ENCODE data around the gene GPR32.
"Not testable (repeated sequence)": the region's sequence is repeated elsewhere in the genome, so short reads cannot be mapped to it uniquely, and the experiment has no call there.

The GPR32 gene

DNA sequence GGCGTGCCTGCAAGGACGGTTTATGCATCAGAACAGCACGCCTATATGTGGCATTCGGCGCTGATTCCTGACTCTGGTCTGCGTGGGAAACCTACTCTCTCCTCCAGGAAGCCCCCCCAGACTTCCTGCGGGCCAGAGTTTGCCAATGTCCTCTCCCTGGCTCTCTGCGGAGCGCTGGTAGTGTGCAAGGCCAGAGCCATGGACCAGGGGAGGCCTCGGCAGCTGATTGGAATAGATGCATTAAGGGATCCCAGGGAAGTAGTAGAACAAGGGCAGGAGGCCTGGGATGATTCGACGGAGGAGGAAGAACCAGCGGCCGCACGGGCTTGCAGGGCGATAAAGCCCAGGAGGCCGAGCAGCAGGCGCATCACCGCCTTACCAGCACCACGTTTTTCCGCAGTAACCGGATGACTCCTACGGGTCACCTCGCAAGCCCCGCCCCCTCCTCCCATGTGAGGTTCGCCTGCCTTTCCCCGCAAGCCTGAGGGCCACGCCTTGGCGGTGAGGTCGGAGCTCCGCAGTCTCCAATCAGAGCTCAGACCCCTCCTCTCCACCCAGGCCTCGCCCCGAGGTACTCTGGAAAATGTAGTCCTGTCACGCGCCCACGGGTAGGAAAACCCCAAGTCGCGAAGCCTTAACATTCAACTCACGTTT is 42.1 kb upstream of the GPR32 start:
- no peaks in the 10 kb centered on the region for H3K36me3 ChIP-seq (ENCODE audit: insufficient read depth, low read length)
- H3K4me3 ChIP-seq (ENCODE audit: low read depth in 1 of 2, low read length in 2 of 2): no peak overlapping the region
- H3K27me3 ChIP-seq (ENCODE audit: control insufficient read depth in 1 of 2, insufficient read depth in 2 of 2, low read length in 2 of 2): peaks cover 4 to 24% of the 10 kb centered on the region in 2 donors
- H3K4me1 ChIP-seq (ENCODE audit: insufficient read depth, low read length): peaks cover 11% of the 10 kb centered on the region
- H3K9ac ChIP-seq (ENCODE audit: low read length): no peak overlapping the region
- H3K9me3 ChIP-seq (ENCODE audit: low read length): no peaks in the 10 kb centered on the region
- no peak overlapping the region for H3K27ac ChIP-seq (ENCODE audit: low read depth, low read length)

DNA sequence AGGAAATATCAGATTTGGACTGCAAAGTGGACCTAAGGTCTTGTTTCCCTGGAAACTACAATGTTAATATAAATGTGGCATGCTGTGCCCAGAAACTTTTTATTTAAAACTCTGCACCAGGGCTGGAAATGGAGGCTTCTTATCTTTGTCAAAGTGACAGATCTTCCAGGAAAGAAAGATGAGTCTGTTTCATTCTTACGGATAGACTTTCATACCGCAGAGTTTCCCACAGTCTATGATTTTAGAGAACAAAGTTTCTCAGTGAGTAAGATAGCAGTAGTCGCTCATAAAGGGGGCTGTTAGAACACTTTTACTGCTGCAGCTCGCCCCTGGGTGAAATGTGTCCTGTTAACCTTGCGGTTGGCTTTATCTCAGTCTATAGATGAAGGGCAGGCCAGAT is 40.4 kb upstream of the GPR32 start:
- Histone ChIP-seq H3K27me3 (ENCODE audit: control insufficient read depth in 1 of 2, insufficient read depth in 2 of 2, low read length in 2 of 2) (peaks cover 4 to 13% of the 10 kb centered on the region in 2 donors), H3K4me3 (ENCODE audit: low read depth in 1 of 2, low read length in 2 of 2) (no peak overlapping the region), H3K27ac (ENCODE audit: low read depth, low read length) (no peak overlapping the region), H3K36me3 (ENCODE audit: insufficient read depth, low read length) (no peaks in the 10 kb centered on the region), H3K4me1 (ENCODE audit: insufficient read depth, low read length) (peaks cover 11% of the 10 kb centered on the region), H3K9ac (ENCODE audit: low read length) (no peak overlapping the region), H3K9me3 (ENCODE audit: low read length) (no peaks in the 10 kb centered on the region)

DNA sequence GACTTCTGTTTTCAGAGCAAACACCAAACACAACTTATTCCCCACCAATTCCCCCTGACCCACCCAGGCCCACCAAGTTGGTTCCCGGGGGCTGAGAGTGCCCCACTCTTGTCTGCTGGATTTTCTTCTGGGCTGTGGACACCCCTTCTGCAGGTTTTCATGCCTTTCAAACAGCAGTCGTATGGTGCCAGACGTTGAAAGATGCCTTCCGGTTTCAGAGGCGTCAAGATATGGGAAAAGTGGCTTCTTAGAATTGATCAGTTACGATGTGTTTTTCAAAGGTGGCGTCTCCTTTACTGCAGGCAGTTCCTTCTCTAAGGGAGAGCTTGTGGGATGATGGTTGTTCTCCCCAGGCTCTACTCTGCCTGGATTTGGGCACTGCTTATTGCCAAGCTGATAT is 34.4 kb upstream of the GPR32 start:
- H3K27ac ChIP-seq (ENCODE audit: low read depth, low read length): no peak overlapping the region
- no peaks in the 10 kb centered on the region for H3K4me1 ChIP-seq (ENCODE audit: insufficient read depth, low read length)
- no peak overlapping the region for H3K4me3 ChIP-seq (ENCODE audit: low read depth in 1 of 2, low read length in 2 of 2)
- peaks cover 0 to 6% of the 10 kb centered on the region in 2 donors for H3K27me3 ChIP-seq (ENCODE audit: control insufficient read depth in 1 of 2, insufficient read depth in 2 of 2, low read length in 2 of 2)
- no peaks in the 10 kb centered on the region for H3K36me3 ChIP-seq (ENCODE audit: insufficient read depth, low read length)
- no peaks in the 10 kb centered on the region for H3K9me3 ChIP-seq (ENCODE audit: low read length)
- H3K9ac ChIP-seq (ENCODE audit: low read length): no peak overlapping the region

DNA sequence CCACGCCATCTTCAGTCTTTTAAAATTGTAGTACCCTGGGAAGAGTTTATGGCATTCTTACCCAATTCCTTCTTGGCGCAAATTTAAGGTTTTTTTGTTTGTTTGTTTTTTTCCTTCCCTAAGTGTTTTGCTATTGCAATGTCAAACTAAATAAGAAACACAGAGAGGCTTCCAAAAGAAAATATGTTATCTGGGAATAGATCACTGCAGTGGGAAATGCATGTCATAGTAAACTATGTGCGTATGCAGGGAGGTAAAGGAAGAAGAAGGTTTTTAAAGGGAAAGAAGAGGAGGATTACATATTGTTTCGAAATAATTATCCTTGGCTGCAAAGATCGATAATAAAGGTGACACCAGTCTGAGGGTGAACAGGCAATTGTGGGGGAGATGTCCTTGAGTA is 33.9 kb upstream of the GPR32 start:
- no peaks in the 10 kb centered on the region for H3K9me3 ChIP-seq (ENCODE audit: low read length)
- H3K36me3 ChIP-seq (ENCODE audit: insufficient read depth, low read length): no peaks in the 10 kb centered on the region
- peaks cover 0 to 6% of the 10 kb centered on the region in 2 donors for H3K27me3 ChIP-seq (ENCODE audit: control insufficient read depth in 1 of 2, insufficient read depth in 2 of 2, low read length in 2 of 2)
- H3K4me1 ChIP-seq (ENCODE audit: insufficient read depth, low read length): no peaks in the 10 kb centered on the region
- no peak overlapping the region for H3K4me3 ChIP-seq (ENCODE audit: low read depth in 1 of 2, low read length in 2 of 2)
- no peak overlapping the region for H3K27ac ChIP-seq (ENCODE audit: low read depth, low read length)
- no peak overlapping the region for H3K9ac ChIP-seq (ENCODE audit: low read length)

DNA sequence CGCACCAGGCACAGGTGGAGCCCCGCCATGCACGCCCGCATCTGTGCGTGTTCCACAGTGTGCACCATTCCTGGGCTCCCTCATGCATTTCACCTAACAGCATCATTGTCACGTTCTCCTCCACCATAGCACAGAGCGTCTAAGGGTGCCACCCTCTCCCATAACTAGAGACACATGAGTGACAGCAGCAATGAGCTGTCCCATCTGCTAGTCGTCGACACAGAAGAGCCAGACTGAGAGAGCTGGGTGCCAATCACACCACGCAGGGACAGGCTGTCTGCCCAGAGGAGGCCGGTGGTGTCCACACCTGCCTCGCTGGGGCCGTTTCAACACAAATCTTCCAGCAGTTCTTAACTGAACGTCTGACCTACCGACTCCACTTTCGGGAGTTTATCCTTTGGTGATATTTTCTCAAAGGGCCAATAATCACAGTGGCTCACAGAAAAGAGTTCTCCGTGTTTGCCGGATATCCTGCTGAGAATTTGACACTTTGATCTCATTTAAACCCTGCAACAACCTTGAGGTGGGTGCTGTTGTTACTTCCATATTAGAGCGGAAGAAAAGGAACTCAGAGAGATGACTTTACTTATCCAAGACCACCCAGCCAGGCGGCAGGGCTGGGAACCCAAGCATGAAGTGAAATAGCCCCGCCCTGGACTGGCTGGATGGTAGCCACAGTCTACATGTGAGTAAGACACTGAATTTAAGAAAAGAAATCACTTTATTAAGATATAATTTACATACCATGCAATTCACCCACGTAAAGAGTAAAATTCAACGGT is 30.9 kb upstream of the GPR32 start:
- Histone ChIP-seq H3K27ac (ENCODE audit: low read depth, low read length) (no peak overlapping the region), H3K27me3 (ENCODE audit: control insufficient read depth in 1 of 2, insufficient read depth in 2 of 2, low read length in 2 of 2) (peaks cover 0 to 6% of the 10 kb centered on the region in 2 donors), H3K9me3 (ENCODE audit: low read length) (no peaks in the 10 kb centered on the region), H3K4me3 (ENCODE audit: low read depth in 1 of 2, low read length in 2 of 2) (no peak overlapping the region), H3K4me1 (ENCODE audit: insufficient read depth, low read length) (no peaks in the 10 kb centered on the region), H3K9ac (ENCODE audit: low read length) (no peak overlapping the region), H3K36me3 (ENCODE audit: insufficient read depth, low read length) (no peaks in the 10 kb centered on the region)

DNA sequence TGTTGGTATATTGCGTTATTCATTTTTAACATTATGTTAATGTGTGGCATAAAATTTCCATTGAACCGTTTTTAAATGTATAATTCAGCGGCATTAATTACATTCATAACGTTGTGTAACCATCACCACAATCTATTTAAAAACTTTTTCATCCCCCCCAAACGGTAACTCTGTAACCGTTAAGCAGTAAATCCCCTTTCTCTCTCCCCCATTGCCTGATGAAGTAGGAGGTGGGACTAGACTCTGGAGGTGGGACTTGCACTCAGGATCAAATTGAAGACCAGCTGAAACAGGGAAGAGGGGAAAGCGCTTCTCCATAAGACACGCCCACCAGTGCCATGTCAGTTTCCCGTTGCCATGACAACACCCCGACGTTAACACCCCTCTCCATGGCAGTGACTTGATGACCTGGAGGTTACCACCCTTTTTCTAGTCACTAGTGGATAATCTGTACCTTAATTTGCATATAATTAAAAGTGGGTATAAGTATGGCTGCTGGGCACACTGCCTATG is 30.3 kb upstream of the GPR32 start:
- no peaks in the 10 kb centered on the region for H3K4me1 ChIP-seq (ENCODE audit: insufficient read depth, low read length)
- H3K9me3 ChIP-seq (ENCODE audit: low read length): no peaks in the 10 kb centered on the region
- H3K27ac ChIP-seq (ENCODE audit: low read depth, low read length): no peak overlapping the region
- peaks cover 0 to 6% of the 10 kb centered on the region in 2 donors for H3K27me3 ChIP-seq (ENCODE audit: control insufficient read depth in 1 of 2, insufficient read depth in 2 of 2, low read length in 2 of 2)
- no peaks in the 10 kb centered on the region for H3K36me3 ChIP-seq (ENCODE audit: insufficient read depth, low read length)
- H3K9ac ChIP-seq (ENCODE audit: low read length): no peak overlapping the region
- no peak overlapping the region for H3K4me3 ChIP-seq (ENCODE audit: low read depth in 1 of 2, low read length in 2 of 2)

DNA sequence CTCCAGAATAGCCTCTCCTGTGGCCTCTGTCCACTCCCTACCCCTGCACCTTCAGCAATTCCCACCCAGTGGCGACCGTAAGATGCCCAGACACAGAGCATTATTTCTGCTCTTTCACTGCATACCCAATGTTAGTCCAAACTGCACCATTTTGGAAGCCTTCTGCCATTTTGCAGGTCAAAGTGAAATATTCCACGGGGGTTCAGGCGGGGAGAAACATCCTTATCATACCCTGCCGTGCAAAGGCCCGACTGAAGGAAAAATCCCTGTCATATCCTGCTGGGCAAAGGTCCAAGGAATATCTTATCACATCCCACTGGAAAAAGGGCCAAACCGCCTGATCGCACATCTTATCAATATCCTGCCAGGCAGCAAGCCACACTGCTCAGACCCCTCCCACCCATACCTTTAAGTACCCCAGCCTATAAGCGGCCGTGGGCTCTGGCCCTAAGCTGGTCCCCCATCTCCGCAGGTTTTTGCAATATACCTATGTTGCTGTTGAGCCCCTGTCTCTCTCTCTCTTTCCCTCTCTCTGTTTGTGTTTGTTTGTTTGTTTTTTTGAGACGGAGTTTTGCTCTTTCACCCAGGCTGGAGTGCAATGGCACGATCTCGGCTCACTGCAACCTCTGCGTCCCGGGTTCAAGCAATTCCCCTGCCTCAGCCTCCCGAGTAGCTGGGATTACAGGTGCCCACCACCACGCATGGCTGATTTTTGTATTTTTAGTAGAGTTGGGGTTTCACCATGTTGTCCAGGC is 28.9 kb upstream of the GPR32 start:
- no peak overlapping the region for H3K9ac ChIP-seq (ENCODE audit: low read length)
- no peak overlapping the region for H3K27ac ChIP-seq (ENCODE audit: low read depth, low read length)
- no peaks in the 10 kb centered on the region for H3K9me3 ChIP-seq (ENCODE audit: low read length)
- H3K4me1 ChIP-seq (ENCODE audit: insufficient read depth, low read length): no peaks in the 10 kb centered on the region
- no peaks in the 10 kb centered on the region for H3K36me3 ChIP-seq (ENCODE audit: insufficient read depth, low read length)
- H3K4me3 ChIP-seq (ENCODE audit: low read depth in 1 of 2, low read length in 2 of 2): no peak overlapping the region
- H3K27me3 ChIP-seq (ENCODE audit: control insufficient read depth in 1 of 2, insufficient read depth in 2 of 2, low read length in 2 of 2): peaks cover 0 to 6% of the 10 kb centered on the region in 2 donors

DNA sequence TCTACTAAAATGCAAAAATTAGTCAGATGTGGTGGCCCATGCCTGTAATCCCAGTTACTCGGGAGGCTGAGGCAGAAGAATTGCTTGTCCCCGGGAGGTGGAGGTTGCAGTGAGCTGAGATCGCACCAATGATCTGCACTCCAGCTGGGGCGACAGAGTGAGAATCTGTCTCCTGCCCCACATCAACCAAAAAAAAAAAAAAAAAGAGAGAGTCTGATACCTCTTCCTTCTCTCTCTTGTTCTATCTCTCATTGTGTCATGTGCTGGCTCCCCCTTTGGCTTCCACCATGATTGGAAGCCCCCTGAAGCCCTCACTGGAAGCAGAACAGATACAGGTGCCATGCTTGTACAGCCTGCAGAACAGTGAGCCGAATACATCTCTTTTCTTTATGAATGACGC is 26.7 kb upstream of the GPR32 start:
- no peak overlapping the region for H3K4me3 ChIP-seq (ENCODE audit: low read depth in 1 of 2, low read length in 2 of 2)
- no peaks in the 10 kb centered on the region for H3K36me3 ChIP-seq (ENCODE audit: insufficient read depth, low read length)
- no peaks in the 10 kb centered on the region for H3K9me3 ChIP-seq (ENCODE audit: low read length)
- H3K9ac ChIP-seq (ENCODE audit: low read length): no peak overlapping the region
- H3K27me3 ChIP-seq (ENCODE audit: control insufficient read depth in 1 of 2, insufficient read depth in 2 of 2, low read length in 2 of 2): peaks cover 0 to 6% of the 10 kb centered on the region in 2 donors
- no peak overlapping the region for H3K27ac ChIP-seq (ENCODE audit: low read depth, low read length)
- no peaks in the 10 kb centered on the region for H3K4me1 ChIP-seq (ENCODE audit: insufficient read depth, low read length)

DNA sequence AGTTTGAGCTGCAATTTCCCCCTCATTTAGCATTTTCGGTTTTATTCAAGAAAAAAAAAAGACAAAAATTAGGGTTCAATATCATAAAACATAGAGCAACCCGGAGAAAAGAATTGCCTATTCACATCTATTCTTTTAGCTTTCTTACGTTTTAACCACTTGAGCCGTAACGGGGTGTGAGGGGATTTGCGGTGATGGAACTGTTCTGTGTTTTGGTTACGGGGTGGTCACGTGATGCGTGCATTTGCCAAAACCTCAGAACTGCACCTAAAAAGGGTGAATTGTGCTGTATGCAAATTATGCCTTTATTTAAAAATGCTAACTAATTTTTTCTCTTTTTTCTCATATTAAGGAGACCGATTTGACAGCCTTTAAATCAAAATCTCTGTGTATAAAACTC is 25.0 kb upstream of the GPR32 start:
- H3K27me3 ChIP-seq (ENCODE audit: control insufficient read depth in 1 of 2, insufficient read depth in 2 of 2, low read length in 2 of 2): no peaks in the 10 kb centered on the region
- no peaks in the 10 kb centered on the region for H3K36me3 ChIP-seq (ENCODE audit: insufficient read depth, low read length)
- no peaks in the 10 kb centered on the region for H3K4me1 ChIP-seq (ENCODE audit: insufficient read depth, low read length)
- H3K27ac ChIP-seq (ENCODE audit: low read depth, low read length): no peak overlapping the region
- no peak overlapping the region for H3K9ac ChIP-seq (ENCODE audit: low read length)
- no peaks in the 10 kb centered on the region for H3K9me3 ChIP-seq (ENCODE audit: low read length)
- H3K4me3 ChIP-seq (ENCODE audit: low read depth in 1 of 2, low read length in 2 of 2): no peak overlapping the region

DNA sequence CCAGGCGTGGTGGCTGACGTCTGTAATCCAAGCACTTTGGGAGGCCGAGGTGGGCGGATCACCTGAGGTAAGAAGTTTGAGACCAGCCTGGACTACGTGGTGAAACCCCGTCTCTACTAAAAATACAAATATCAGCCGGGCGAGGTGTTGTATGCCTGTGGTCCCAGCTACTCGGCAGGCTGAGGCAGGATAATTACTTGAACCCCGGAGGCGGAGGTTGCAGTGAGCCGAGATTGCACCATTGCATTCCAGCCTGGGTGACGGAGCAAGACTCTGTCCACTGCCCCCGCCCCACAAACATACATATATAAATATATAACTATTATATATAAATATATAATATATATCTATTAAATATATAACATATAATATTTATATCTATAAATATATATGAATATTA is 23.1 kb upstream of the GPR32 start:
- not testable (repeated sequence) for H3K27ac ChIP-seq (ENCODE audit: low read depth, low read length); H3K4me3 ChIP-seq (ENCODE audit: low read depth in 1 of 2, low read length in 2 of 2)

DNA sequence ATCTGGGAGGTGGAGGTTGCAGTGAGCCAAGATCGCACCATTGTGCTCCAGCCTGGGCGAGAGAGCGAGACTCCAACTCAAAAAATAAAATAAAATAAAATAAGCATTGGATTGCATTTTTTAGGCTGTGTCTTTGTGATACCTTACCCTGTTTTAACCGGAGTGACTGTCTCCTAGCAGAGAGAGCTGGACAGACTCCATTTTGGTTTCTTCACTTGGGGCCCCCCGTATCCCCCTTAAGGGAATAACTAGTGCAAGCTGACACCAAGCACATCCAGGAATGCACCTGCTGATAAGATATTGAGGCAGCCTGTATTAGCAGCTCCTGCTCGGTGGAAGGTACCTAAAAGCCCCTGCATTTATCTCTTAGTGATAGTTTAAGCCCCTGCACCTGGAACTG is 20.8 kb upstream of the GPR32 start:
- H3K36me3 ChIP-seq (ENCODE audit: insufficient read depth, low read length): no peaks in the 10 kb centered on the region

More for the DNA sequence above, 23.1 kb upstream of the GPR32 start:
- not testable (repeated sequence) for H3K27me3 ChIP-seq (ENCODE audit: control insufficient read depth in 1 of 2, insufficient read depth in 2 of 2, low read length in 2 of 2); H3K4me1 ChIP-seq (ENCODE audit: insufficient read depth, low read length); H3K9me3 ChIP-seq (ENCODE audit: low read length); H3K9ac ChIP-seq (ENCODE audit: low read length); H3K36me3 ChIP-seq (ENCODE audit: insufficient read depth, low read length)

More for the DNA sequence above, 20.8 kb upstream of the GPR32 start:
- H3K27ac ChIP-seq (ENCODE audit: low read depth, low read length): no peak overlapping the region
- no peaks in the 10 kb centered on the region for H3K4me1 ChIP-seq (ENCODE audit: insufficient read depth, low read length)
- no peak overlapping the region for H3K9ac ChIP-seq (ENCODE audit: low read length)
- H3K27me3 ChIP-seq (ENCODE audit: control insufficient read depth in 1 of 2, insufficient read depth in 2 of 2, low read length in 2 of 2): no peaks in the 10 kb centered on the region
- H3K4me3 ChIP-seq (ENCODE audit: low read depth in 1 of 2, low read length in 2 of 2): no peak overlapping the region
- no peaks in the 10 kb centered on the region for H3K9me3 ChIP-seq (ENCODE audit: low read length)

All from muscle layer of colon (tissue), 2 donors.